Upper lobe of left lung (tissue), 6 donors: ENCODE measurements around the gene APMAP. TPM values are rescaled to one million over a fixed set of nuclear protein-coding genes. Genes with fewer than 3 reads are reported as not detected.
"Not testable (repeated sequence)": the region's sequence is repeated elsewhere in the genome, so short reads cannot be mapped to it uniquely, and the experiment has no call there.

Experiments
- ATAC-seq, 2 donors: fragments of 200-7000 bp; cut with Tn5 transposase; one replicate each; pipeline ENCODE4 v1.9.1; 2022; ENCODE audit warnings: mild to moderate bottlenecking in 2 of 2, moderate library complexity in 2 of 2; ENCODE audit not compliant: low FRiP score in 2 of 2
- DNase-seq, 2 donors: peaks; one replicate each; pipeline ENCODE4 v3.0.0-alpha.2; 2019 to 2020
- H3K27ac ChIP-seq, 4 donors: fragments of 200-600 bp; sonication (generic); one replicate each; pipeline ENCODE4 v1.5.1; 2016 to 2019
- H3K27me3 ChIP-seq, 4 donors: fragments of 200-600 bp; sonication (generic); one replicate each; pipeline ENCODE4 v1.5.1; 2017 to 2019
- H3K36me3 ChIP-seq, 4 donors: fragments of 200-600 bp; sonication (generic); one replicate each; pipeline ENCODE4 v1.5.1; 2016 to 2019
- H3K4me1 ChIP-seq, 4 donors: fragments of 200-600 bp; sonication (generic); one replicate each; pipeline ENCODE4 v1.5.1; 2018 to 2019
- H3K4me3 ChIP-seq, 4 donors: fragments of 200-600 bp; sonication (generic); one replicate each; pipeline ENCODE4 v1.5.1; 2017 to 2019; ENCODE audit warnings: mild to moderate bottlenecking in 2 of 4, moderate library complexity in 1 of 4
- H3K9me3 ChIP-seq, 4 donors: fragments of 200-600 bp; sonication (generic); one replicate each; pipeline ENCODE4 v1.5.1; 2018 to 2019
- CTCF ChIP-seq, 6 experiments: fragments of 450-650 bp in 4 of 6; fragments of 200-600 bp in 2 of 6; sonication (generic) in 2 of 6; IDR thresholded peaks; one replicate each; pipeline ENCODE4 v1.5.1; 2016 to 2019; ENCODE audit warnings: antibody characterized with exemption in 6 of 6
- EP300 ChIP-seq, 4 donors: sonication (generic); formaldehyde crosslinking; IDR thresholded peaks; one replicate each; pipeline ENCODE4 v1.5.1; 2017; ENCODE audit warnings: antibody characterized with exemption in 4 of 4, control low read depth in 2 of 4
- POLR2A ChIP-seq, 4 donors: fragments of 450-650 bp; IDR thresholded peaks; one replicate each; pipeline ENCODE4 v1.5.1; 2016 to 2017; ENCODE audit warnings: antibody characterized with exemption in 4 of 4, mild to moderate bottlenecking in 2 of 4
- POLR2AphosphoS5 ChIP-seq, 2 donors: sonication (generic); formaldehyde crosslinking; IDR thresholded peaks; one replicate each; pipeline ENCODE4 v1.5.1; 2017; ENCODE audit warnings: antibody characterized with exemption in 2 of 2
- WGBS, 2 donors: methylation state at CpG; one replicate each; pipeline ENCODE4 v1.1.5; 2017 to 2018; 5-methylcytosine and 5-hydroxymethylcytosine counted together
- total RNA-seq, 6 donors: library from RNA; depleted of rRNA in 4 of 6; stranded (reverse); fragments of >200 nt in 4 of 6; gene quantifications; one replicate each; pipeline versions ENCODE4 v1.1.0 to v1.2.1, GENCODE V29; 2016 to 2021
- donor health status: DM: no; HTN: no; CAD: no; lungs with moderate emphysema.
- donor health status: DM: no; HTN: yes; CAD: no; lungs with severe emphysema.

APMAP gene
- total RNA-seq, 6 donors from 2014 or later, result 31.4 to 80.1 (median 55.5) TPM

GRCh38 chr20:24933266-24933908 is 59.2 kb downstream of the APMAP start:
- Histone ChIP-seq H3K9me3 (no peaks in the 10 kb centered on the region), H3K27me3 (no peaks in the 10 kb centered on the region), H3K27ac (no peak overlapping the region), H3K4me3 (no peak overlapping the region), H3K4me1 (peaks cover 0 to 15% (median 8%) of the 10 kb centered on the region in 4 donors), H3K36me3 (no peaks in the 10 kb centered on the region)
- ATAC-seq (no peak), DNase-seq (no peak)
- TF ChIP-seq POLR2A (IDR thresholded peaks at IDR 0.05) (no peak), CTCF (IDR thresholded peaks at IDR 0.05) (no peak), POLR2AphosphoS5 (IDR thresholded peaks at IDR 0.05) (no peak), EP300 (IDR thresholded peaks at IDR 0.05) (no peak)
- WGBS, 2 donors, result 86 to 87% methylated on average over 6 to 7 of the region's 7 CpGs

- not testable (repeated sequence) for DNase-seq, ATAC-seq, H3K9me3 ChIP-seq, H3K27me3 ChIP-seq, H3K36me3 ChIP-seq
- 7 to 19% methylated on average over 1 of the region's 1 CpG for WGBS, 2 donors
- H3K4me3 ChIP-seq, result peak overlapping the region in 2 of 4 donors; percentile 35 to 39
- H3K27ac ChIP-seq, result peak overlapping the region in 3 of 4 donors; percentile 87 to 90 (median 87)
- peaks cover 0 to 15% (median 8%) of the 10 kb centered on the region in 4 donors for H3K4me1 ChIP-seq
Observed at GRCh38 chr20:24931893-24932292, 60.7 kb downstream of the APMAP start.

- not testable (repeated sequence) for H3K9me3 ChIP-seq, DNase-seq, H3K36me3 ChIP-seq, H3K27me3 ChIP-seq, ATAC-seq
- H3K4me3 ChIP-seq, result peak overlapping the region in 3 of 4 donors; percentile 35 to 39 (median 38)
- peaks cover 0 to 15% (median 8%) of the 10 kb centered on the region in 4 donors for H3K4me1 ChIP-seq
- H3K27ac ChIP-seq, result peak overlapping the region; percentile 87 to 90 (median 88)
- WGBS, 2 donors, result 50 to 55% methylated on average over 15 of the region's 15 CpGs
- TF ChIP-seq CTCF (IDR thresholded peaks at IDR 0.05), result peak in 5 of 6 experiments; percentile 36 to 61 (median 53)
Observed at GRCh38 chr20:24930724-24931688, 61.5 kb downstream of the APMAP start.

GRCh38 chr20:24929867-24930723 is 62.5 kb downstream of the APMAP start:
- not testable (repeated sequence) for H3K27me3 ChIP-seq, H3K36me3 ChIP-seq, H3K9me3 ChIP-seq
- peak in 1 of 2 donors; percentile 75 for DNase-seq
- H3K4me3 ChIP-seq, result peak overlapping the region in 3 of 4 donors; percentile 35 to 39 (median 38)
- TF ChIP-seq EP300 (IDR thresholded peaks at IDR 0.05) (peak in 2 of 4 donors; percentile 20 to 68), POLR2AphosphoS5 (IDR thresholded peaks at IDR 0.05) (peak; percentile 52 to 58), POLR2A (IDR thresholded peaks at IDR 0.05) (peak in 1 of 4 donors; percentile 29)
- peak overlapping the region; percentile 87 to 90 (median 88) for H3K27ac ChIP-seq
- peaks cover 0 to 15% (median 8%) of the 10 kb centered on the region in 4 donors for H3K4me1 ChIP-seq
- 44 to 59% methylated on average over 13 of the region's 13 CpGs for WGBS, 2 donors
- peak in 1 of 2 donors; percentile 55 for ATAC-seq

GRCh38 chr20:24929259-24929658 is 63.3 kb downstream of the APMAP start:
- 76 to 85% methylated on average over 4 to 5 of the region's 5 CpGs for whole genome bisulfite sequencing, 2 donors
- not testable (repeated sequence) for DNase-seq, H3K9me3 ChIP-seq

GRCh38 chr20:24920706-24921105 is 71.8 kb downstream of the APMAP start:
- not testable (repeated sequence) for ATAC-seq, H3K9me3 ChIP-seq, H3K27me3 ChIP-seq, DNase-seq, H3K27ac ChIP-seq, H3K36me3 ChIP-seq, H3K4me3 ChIP-seq
- H3K4me1 ChIP-seq, result peaks cover 0 to 14% (median 7%) of the 10 kb centered on the region in 4 donors
- WGBS, 2 donors, result 54 to 63% methylated on average over 3 of the region's 3 CpGs

More at GRCh38 chr20:24929259-24929658, 63.3 kb downstream of the APMAP start:
- H3K27me3 ChIP-seq, ATAC-seq, H3K36me3 ChIP-seq, H3K4me3 ChIP-seq: not testable (repeated sequence)
- peaks cover 0 to 15% (median 8%) of the 10 kb centered on the region in 4 donors for H3K4me1 ChIP-seq
- peak overlapping the region; percentile 87 to 90 (median 88) for H3K27ac ChIP-seq

- WGBS, 2 donors, result 82 to 90% methylated on average over 13 to 15 of the region's 15 CpGs
Observed at GRCh38 chr20:24919665-24920064, 72.9 kb downstream of the APMAP start.

More at GRCh38 chr20:24919665-24920064, 72.9 kb downstream of the APMAP start:
- not testable (repeated sequence) for H3K27me3 ChIP-seq, DNase-seq, H3K27ac ChIP-seq, H3K36me3 ChIP-seq, H3K9me3 ChIP-seq, ATAC-seq, H3K4me3 ChIP-seq
- H3K4me1 ChIP-seq, result peaks cover 0 to 14% (median 7%) of the 10 kb centered on the region in 4 donors
